ENCODE results near the gene ASIC2.

ASIC2 gene

GRCh38 chr17:33151565-33151964, 141.5 kb downstream of the ASIC2 start:
- no peak for DNase-seq

- no peak for DNase-seq
Observed at GRCh38 chr17:33145941-33146340, 147.2 kb downstream of the ASIC2 start.

GRCh38 chr17:33144837-33145236, 148.3 kb downstream of the ASIC2 start:
- no peak for DNase-seq

DNA sequence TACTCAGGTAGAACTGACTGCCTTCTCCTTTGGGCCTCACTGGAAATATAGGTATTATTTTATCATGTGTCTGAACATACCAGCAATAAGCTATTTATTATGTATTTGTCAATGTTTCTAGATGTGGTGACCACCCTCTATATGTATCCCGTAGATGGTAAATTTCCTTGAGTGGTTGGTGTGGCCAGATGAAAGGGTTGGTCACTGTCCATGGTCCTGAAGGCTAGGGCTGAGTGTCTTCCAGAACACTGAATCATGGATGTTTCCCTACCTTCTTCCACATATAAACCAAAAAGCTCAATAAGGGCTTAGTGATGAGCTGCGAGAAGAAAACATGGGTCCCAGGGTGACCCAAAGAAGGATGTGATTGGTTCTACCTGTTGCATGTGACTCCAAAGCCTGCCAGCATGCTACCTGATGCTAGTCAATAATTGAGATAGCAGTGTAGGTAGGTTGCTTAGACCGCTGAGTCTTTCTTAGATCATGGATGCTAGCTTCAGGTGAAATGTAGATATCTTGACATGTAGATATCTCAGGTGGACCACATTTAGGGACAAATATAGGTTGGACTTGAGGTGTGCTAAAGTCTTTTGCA, 150.3 kb downstream of the ASIC2 start:
- DNase-seq: no peak

DNA sequence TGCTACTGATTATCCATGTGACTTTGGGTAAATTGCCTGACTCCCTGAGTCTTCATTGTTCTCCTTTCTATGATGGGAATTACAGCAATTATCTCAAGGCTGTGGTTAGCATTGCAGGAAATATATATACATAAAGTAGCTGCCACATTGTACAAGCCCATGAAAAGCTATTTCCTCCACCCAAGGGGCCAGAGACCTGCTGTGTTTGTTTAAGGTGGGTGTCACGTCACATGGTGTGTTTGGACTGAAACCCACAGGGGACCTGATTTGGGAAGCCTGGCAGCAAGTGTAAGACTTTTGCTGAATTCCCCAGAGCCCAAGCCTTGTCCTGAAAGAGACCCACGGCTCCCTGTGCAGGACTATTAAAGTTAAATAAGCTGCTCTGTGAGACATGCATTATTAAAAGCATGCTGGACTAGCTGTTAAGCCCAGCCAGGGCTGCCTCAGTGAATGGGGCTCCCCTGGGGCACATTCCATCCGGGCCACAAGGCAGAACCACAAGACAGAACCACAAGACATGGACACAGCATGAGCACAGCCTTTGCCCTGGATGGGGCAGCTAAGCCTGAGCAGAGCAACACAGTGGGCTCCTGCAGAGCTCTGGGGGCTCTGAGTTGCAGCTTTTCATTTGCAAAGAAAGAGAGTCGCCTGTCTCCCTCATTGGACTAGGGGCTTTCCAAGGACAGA, 152.5 kb downstream of the ASIC2 start:
- DNase-seq: no peak

GRCh38 chr17:33138627-33139026, 154.5 kb downstream of the ASIC2 start:
- DNase-seq: no peak

DNA sequence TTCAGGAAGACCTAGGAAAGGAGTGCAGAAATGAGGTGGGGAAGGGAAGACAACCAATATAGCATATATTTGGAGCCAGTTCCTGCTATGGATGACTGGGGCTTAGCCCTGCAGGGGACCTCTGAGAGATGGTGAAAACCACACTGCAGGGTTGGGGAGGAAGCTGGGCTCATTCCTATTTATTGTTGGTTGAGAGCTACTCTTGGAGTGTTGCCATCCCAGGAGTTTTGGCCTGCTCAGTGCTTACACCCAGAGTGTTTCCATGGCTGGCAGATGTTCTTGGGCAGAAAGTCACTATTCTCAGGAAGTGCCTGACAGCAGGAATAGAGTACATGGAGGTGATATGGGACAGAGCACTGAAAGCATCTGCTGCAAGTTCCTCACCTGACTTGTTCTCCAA, 155.7 kb downstream of the ASIC2 start:
- DNase-seq: no peak

GRCh38 chr17:33135691-33136090, 157.4 kb downstream of the ASIC2 start:
- no peak for DNase-seq

- DNase-seq: no peak
Observed at GRCh38 chr17:33131620-33132019, 161.5 kb downstream of the ASIC2 start.

- DNase-seq: no peak
Observed at GRCh38 chr17:33127706-33128105, 165.4 kb downstream of the ASIC2 start.

DNA sequence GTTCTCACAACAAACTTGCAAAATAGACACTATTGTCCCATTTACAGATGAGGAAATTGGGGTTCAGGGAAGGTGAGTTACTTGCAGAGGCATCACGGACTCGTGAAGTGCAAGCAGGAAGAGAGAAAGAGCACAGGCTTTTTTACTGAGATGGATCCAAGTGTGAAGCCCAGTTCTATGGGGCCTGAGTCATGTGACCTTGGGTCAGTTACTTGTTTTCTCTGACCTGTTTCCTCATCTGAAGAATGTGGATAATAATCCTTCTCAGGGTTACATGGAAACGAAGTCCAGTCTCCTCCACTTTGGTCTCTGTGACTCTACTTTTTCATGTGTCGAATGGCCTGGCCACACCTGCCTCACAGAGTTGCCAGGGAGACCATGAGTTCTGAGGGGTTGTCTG, 167.0 kb downstream of the ASIC2 start:
- DNase-seq: no peak

- no peak for DNase-seq
Observed at GRCh38 chr17:33125552-33125950, 167.5 kb downstream of the ASIC2 start.

DNA sequence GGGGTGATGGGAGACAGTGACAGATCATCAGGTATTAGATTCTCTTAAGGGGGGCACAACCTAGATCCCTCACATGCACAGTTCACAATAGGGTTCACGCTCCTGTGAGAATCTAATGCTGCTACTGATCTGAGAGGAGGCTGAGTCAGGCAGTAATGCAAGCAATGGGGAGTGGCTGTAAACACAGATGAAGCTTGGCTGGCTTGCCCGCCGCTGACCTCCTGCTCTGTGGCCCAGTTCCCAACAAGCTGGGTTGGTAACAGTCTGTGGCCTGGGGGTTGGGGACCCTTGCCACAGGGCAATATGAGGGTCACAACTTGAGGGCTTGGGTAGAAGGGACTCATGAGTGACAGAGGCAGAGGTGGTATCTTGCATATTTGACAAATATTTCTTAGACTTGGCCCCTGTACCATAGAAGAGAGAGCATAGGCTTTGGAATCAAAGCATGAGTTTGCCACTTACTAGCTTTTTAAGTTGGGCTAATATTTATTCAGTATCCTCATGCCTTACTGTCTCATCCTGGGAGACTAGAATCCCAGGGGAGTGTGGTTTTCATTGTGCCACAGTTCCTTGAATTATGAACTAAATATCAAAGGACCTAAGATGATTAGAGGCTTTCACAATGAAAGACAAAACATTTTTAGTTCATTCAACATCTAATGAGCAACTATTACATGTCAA, 168.1 kb downstream of the ASIC2 start:
- DNase-seq: no peak

DNA sequence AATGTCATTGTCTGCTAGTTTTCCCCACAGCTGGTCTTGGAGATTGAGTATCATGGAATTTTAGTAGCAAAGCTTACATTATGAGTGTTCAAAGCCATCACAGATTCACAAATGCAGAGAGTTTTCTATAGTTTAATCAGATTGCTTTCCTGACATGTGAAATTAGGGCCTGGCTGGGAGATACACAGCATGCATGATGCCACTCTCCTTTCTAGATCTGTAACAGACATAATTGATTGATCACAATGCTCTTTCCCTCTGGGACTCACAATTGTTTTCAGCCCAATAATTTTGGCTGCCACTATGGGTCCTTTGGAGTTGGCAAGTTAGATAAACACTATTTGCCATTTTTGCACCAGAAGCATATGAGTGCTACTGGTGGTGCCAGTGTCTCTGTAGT, 168.9 kb downstream of the ASIC2 start:
- DNase-seq: no peak

DNA sequence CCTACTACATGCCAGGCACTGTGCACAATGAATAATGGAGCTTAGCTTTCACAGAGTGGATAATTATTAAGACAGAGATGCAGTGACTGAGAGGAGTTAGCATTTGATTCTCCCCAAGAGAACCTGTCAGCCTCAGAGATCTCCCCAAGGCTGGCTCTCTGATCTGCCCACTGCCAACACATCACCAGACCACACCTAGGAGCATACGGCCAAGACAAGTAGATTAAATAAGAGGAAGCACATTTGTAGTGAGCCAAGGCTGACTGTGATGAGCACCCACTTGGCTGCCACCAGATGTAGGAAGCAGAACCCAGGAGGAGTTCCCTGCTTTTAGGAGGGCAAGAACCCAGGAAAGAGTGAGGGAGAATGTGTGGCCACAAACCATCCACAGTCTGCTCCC, 171.3 kb downstream of the ASIC2 start:
- DNase-seq: no peak

GRCh38 chr17:33121272-33121671, 171.8 kb downstream of the ASIC2 start:
- DNase-seq: no peak

- DNase-seq: no peak
Observed at GRCh38 chr17:33120103-33120502, 173.0 kb downstream of the ASIC2 start.

- no peak for DNase-seq
Observed at GRCh38 chr17:33118391-33119075, 174.6 kb downstream of the ASIC2 start.

- DNase-seq: no peak
Observed at GRCh38 chr17:33116021-33116551, 177.0 kb downstream of the ASIC2 start.

- no peak for DNase-seq
Observed at GRCh38 chr17:33115366-33115765, 177.7 kb downstream of the ASIC2 start.

DNA sequence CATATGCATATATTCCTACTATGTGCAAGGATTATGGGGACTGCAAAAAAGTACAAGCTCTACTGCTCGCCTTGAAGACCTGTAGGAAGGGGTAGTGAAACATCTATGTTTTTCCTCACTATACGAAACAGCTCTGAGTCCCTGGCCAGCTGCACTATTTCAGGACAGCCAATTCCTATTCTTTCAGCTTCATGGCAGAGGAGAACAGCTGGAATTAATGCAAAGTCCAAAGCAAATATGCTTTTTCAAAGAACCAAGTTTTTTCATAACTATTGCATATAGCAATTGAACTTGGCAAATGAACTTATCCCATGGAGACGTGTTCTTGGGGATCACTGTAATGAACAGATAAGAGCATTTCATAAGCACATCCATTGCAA, 179.1 kb downstream of the ASIC2 start:
- DNase-seq: no peak

GRCh38 chr17:33113276-33113990, 179.7 kb downstream of the ASIC2 start:
- no peak for DNase-seq

DNA sequence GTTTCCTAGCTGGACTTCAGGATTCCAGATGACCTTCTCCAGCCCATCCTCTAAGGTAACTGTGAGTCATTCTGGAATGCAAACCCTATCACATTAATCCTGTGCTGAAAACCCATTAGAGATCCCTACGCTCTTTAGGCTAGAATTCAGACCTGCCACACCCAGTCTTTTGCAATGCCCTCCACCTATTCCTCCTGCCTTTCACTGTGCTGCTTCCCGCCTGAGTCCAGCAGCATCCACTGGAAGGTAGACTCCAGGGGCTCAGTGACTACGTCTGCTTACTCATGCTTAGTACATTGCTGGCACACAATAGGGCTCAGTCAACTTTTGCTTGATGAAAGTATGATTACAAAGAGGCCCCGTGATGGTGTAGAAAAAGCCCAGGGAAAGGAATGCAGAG, 180.3 kb downstream of the ASIC2 start:
- no peak for DNase-seq
